GM04503 (cell line): Measurements from ENCODE around the gene HTR1A.
A peak's percentile ranks its signal among the peaks of the same experiment; 100 is the strongest.

Source experiments
- DNase-seq: peaks from one replicate; pipeline ENCODE4 v3.0.0-alpha.2; 2012; ENCODE audit warnings: low read depth

Gene HTR1A

DNA sequence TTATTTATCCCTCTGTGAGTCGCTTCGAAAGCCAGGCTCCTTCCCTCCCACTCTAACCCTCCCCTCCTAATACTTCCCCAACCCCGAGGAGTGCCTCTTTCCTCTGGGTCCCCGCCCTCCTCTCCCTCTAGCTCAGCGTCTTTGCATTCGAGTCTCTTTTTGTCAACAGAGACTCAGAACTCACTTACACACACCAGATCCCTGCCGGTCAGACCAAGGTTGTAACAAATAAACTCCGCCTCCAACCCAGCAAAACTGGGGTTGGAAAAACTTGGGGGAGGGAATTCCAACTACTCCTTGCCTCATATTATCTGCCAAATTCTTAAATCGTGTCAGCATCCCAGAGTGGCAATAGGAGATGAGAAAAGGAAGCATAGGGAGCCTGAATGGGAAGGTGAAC is at the start of gene HTR1A:
HTR1A (minus strand) TSS at position 167 of the 400 bp plus-strand sequence. CDS start 726 bp downstream, outside the sequence.
- DNase-seq = no peak

DNA sequence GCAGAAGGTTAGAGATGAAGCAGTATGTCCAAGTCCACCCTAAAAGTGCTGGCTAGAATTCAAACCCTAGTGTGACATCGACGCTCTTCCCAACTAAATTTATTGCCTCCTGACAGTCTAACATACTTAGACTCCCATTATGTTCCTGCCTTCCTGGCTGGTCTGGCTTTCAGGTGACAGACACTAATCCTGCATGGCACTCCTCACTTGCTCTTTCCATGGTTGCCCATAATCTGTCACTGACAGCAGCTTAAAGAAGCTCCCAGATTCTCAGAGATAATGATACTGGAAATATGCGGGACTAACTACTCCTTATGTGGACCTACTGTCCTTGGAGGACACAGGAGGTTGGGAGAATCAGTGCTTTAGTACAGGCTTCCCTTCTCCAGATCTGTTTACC is 41.7 kb upstream of the HTR1A start:
- no peak for DNase-seq

DNA sequence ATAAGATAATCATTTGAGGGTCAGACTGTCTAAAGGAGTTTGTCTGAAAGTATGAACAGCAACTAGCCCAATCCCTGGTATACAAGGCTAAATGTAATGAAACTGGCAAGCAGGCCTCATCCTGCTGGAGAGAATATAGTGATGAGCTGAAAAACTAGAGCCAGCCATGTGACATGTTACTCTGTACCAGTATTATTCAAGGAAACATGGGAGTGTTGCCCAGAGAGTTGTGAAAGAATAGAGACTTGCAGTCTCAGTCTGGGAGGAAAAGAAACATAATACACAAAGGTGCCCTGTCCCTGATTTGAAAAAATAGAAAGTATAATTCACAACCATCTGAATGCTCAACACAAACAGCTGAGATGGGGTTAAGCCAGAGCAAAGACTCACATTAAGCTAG is 37.9 kb upstream of the HTR1A start:
- no peak for DNase-seq

DNA sequence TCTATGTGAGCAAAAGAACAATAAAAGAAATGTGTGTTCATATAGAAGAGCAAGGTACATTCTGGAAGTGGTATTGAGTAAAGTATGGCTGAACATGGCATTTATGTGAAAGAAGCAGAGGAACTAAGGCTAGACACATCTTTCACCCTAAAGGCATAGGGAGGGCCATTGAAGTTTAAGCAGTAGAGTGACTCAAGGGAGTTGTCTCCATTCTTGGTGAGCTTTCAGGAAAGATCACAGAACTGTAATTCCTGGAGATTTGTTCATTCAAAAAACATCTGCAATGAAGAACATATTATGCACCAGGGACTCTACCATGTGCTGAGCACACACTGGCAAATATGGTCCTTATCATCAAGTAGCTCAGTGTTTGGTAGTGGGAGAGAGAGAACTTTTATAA is 24.8 kb upstream of the HTR1A start:
- no peak for DNase-seq

DNA sequence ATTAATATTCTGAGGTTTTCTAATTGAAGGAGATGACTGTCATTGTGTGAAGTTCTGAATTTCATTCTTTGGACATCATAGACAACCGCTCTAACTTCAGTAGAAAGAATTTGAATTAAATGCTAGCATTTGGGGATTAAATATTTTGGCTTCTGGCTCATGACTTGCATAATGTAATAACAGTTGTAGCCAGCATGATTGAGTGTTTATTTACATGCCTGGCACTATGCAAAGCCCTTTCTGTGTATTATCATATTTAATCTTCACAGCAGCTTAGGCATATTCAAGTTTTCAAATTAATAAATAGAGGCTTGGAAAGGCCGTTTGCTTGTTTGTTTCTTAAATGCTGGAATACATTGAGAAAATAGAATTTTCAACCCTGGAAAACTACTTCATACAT is 19.6 kb upstream of the HTR1A start:
- DNase-seq = no peak

DNA sequence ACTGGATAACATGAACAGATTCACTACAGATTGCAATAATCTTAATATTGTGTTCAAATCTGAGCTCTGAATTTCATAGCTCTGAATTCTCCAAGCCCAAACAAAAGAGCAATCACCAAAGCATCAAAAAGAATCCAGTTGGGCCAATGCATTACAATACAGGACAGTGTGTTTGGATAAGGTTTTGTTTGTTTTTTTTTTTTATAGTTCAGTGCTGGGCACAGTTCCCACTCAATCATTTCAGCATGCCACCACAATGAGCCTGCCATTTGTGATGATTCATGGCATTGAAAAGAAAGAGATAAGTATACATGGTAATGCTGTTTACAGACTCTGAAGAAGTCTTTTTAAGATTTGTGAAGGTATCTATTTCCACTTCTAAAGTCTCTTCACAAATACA is 1.7 kb upstream of the HTR1A start:
- DNase-seq = no peak

DNA sequence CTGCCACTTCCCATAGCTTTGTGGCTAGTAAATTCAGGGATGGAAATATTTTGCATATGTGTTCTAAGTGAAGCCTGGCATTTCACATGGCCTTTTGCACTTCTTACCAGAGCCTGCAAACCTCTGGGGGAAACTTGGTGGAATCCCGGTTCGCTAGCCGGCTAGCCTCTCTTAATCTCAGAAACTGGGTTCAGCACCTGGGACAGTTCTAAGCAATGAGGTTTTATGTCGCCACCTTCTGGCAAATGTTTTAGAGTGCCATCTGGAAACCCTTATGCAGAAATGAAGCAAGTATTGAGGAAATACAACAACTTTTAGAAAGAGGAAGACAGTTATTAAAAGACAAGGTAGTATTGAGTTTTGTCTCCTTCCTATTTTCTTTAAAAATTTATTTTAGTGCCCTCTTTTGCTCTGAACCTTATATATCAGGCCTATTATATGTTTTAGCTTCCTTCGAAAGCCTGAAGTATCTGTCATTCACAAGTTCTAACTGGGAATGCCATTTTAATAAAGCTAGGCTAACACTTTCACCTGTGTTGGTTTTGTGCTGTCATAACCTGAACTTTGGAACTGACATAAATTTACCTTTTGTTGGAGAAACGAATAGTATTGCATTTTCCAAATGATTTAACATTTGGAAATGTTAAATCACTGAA is 963 bp upstream of the HTR1A start:
- DNase-seq = peak; percentile 21

DNA sequence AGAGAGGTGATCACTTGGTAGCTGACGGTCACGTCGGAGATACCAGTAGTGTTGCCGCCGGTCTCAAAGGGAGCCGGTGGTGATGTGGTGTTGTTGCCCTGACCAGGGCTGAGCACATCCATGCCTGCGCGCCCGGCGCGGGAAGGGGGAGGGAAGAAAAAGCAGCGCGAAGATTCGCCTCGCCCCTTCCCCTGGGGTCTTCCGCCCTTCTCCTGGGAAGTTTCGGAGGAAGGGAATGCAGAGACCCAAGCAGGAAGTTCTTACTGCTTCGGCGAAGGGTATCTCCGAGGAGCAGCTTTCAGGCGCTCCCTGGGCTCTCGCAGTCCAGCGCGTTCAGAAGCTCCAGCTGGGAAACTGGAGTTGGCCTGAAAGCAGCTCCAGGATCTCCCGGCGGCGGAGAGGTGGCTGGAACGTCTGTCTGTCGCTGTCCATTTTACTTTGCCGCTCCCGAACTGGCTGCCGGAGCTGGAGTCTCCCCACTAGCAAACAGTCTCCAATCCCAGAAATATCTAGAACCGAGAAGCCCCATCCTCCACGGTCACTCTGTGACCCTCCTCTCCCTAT is 565 bp downstream of the HTR1A start:
- no peak for DNase-seq

DNA sequence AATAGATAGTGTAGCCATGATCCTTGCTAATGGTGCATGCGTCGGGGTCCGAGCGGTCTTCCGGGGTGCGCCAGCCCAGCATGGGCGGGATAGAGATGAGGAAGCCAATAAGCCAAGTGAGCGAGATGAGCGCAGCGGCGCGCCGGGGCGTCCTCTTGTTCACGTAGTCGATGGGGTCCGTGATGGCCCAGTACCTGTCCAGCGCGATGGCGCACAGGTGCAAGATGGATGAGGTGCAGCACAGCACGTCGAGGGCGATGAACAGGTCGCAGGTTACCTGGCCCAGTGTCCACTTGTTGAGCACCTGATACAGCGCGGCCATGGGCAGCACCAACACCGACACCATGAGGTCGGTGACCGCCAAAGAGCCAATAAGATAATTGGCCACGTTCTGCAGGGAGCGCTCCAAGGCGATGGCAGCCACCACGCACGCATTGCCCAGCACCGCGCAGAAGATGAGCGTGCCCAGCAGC is 1.1 kb downstream of the HTR1A start:
- DNase-seq = no peak

DNA sequence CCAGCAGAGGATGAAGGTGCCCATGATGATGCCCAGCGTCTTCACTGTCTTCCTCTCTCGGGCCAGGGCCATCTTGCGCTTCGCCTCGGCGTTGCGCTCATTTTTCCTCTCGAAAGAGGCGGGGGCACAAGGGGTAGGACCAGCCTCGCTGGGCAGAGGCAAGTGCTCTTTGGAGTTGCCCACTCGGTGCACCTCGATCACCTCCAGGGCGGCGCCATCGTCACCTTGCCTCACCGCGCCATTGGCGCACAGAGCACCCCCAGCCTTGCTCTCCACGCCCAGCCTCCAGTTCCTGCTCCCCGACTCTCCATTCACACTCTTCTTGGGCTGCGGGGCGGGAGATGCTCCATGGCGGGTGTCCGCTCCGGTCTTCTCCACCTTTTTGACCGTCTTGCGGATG is 1.6 kb downstream of the HTR1A start:
- DNase-seq = no peak

DNA sequence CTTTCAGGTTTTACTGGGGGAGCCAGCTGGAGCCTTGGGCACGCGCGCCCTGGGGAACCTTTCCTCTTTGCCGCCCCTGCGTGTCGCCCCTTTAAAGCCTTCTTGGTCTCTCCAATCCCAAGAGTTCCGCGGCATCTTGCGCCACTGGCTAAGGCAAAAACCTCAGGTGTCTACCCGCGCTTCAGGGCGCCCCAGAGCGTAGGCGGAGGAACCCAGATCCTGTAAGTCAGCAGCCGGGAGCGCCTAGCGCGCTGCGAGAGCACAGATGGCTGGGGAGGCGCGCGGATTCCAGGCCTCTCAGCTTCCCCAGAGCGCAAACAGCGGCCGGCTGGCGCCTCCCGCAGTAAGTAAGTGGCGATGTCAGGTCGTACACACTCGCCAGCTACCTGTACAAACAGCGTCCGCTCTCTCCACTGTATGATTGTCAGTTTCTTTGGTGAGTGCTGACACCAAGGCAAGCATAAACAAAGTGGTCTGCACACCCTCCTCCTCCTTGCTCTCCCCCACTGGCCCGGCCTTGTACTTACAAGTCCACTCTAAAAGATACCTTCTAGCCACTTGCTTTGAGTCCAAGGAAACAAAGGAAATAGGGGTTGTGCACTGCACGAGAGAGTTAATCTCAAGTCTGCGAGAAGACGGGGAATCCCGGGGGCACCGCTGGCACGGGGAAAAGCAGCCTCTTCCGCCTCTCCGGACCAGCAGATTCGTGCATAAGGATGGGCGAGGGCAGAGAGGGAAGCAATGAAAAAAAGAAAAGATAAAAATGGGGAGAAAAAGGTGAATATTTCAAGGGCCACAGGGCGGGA is 2.9 kb downstream of the HTR1A start:
- DNase-seq = no peak

DNA sequence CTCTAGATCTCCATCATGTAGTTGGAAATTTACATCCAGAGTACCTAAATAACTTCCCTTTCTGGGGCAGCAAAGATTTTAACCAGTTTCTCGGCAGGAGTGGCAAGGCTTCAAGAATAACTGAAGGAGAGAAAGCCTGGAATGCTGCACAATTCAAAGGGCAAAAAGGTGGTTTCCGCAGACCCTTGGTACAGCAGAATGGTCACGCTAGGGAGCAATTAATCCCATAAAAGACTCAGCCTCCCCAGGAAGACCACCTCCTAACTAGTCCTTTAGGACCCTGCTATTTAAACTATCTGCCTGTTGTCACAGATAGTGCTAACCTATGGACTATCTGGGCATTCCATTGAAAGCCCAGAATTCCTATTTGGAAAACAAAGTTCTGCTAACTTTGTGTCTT is 3.6 kb downstream of the HTR1A start:
- DNase-seq = no peak

DNA sequence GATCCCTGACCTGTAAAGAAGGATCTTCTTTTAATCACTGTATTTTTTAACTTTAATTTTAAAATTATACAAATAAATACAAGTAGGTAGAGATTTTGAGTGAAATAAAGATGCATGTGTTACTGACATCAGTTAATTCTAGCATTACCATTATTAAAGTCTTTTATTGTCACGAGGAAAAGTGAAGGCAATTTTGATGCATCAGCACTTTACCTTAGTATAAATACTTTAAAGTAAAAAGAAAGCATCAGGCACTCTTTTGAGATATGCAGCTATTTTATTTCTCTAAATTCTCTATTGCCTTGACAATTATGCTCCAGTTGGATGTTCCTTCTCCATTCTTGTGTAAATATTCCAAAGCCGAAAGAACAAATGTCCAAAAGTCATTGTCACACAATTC is 4.6 kb downstream of the HTR1A start:
- DNase-seq = no peak

DNA sequence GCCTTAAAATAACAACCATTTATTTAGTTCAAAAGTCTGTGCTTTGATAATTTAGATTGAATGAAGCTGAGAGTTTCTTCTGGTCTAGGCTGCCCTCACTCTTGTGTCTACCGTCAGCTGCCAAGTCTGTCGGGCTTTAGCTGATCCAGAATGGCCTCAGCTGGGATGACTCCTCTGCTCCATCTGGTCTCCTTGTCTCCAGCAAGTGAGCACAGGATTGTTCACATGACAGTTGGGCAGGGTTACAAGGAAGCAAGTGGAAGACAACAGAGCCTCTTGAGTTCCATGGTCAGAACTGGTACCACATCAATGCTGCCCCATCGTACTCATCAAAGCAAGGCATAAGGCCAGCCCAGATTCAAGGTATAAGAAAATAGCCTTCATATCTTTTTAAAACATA is 9.0 kb downstream of the HTR1A start:
- no peak for DNase-seq

DNA sequence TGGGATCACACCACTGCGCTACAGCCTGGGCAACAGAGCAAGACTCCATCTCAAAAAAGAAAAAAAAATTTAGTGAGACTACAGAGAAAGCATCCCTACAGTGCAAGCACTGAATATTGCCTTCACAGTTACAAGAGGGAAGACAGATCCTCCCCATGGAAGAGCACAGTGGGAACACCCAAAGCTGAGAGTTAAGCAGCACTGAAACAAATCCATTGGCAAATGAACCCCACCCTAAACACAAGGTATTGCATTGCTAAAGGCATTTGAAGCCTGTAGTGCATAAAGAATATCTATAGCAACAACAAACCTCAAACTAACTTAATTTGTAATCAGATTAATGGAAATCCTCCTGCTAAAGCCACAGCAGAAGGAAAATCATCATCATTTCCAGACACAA is 27.1 kb downstream of the HTR1A start:
- no peak for DNase-seq

DNA sequence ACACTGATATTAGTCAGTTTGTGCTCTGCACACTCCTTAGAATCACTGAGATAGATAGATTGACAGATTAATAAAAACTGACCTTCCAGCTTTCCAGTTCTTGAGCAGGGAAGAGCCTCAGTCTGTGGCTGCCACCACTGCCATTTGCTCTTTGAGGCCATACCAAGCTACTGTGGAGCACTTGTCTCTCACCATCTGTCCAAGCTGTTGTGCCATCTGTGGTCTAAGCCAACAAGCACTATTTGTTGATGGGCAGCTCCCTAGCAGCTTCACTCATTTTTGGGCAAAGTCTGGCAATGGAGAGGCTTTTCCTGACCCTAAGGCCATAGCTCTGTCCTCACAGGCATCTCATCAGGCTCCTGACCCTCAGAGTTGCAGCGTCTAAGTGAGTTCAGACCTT is 30.4 kb downstream of the HTR1A start:
- DNase-seq = no peak

DNA sequence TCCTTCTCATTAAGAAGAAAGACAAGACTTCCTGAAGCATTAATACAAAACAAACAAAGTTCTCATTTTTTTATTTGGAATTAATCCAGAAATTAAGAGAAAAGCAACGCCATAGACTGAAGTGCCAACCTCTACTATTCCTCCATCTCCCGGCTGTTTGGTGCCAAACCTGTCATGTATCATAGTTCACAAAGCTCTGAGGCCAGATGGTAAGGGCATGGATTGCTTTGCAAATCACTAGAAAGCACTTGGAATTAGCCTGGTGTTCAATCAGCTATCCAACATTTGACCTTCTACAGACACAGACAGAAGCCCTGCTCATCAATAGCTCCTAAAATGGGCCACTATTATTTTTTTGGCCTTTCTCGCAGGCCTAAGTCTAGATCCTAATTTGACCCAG is 33.8 kb downstream of the HTR1A start:
- no peak for DNase-seq

DNA sequence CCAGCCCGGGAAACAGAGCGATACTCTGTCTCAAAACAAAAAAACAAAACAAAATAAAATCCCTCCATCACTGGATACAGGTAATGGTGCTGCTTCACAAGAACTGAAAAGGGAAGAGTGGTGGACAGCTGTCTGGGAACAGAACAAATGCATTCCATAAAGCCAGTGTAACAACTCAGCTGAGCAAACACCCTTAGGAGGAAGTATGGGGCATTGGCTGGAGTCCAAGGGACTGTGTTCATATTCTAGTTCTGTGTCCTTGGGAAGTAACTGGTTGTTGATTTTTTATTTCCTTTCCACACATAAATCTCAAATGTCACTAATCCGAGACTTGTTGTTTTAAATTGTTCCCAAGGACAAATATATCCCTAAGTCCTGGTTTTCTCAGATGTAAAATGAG is 38.3 kb downstream of the HTR1A start:
- DNase-seq = no peak

DNA sequence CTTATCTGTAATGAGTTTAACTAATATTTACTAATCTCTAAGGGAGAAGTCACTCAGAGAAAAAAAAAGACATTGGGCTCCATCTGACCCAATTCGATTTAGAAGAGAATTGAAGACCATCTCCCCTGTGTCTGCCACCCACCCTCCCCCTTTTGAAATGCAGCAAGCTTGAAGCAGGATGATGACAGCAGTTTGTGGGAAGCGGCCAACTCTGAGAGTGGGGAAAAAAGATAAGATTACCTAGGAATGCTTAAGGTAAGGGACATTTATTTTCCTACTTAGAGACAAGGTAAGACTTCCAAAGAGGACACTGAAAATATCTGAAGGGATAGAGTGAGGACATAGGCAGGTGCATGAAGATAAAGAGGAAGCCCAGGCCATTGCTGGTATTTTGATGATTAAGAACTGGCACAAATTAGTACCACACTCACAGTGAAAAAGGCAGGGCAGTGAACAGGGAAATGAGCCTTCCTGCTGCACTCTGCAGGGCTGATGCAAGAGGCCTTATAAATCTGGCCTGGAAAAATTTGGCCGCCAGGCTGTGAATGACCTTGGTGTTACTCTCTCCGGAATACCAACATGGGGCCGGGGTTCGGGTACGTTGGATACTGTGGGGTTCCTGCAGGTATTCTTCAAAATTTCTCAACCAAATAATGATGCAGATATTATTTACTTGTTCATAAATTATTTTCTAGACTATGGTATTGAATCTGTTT is 42.3 kb downstream of the HTR1A start:
- no peak for DNase-seq

DNA sequence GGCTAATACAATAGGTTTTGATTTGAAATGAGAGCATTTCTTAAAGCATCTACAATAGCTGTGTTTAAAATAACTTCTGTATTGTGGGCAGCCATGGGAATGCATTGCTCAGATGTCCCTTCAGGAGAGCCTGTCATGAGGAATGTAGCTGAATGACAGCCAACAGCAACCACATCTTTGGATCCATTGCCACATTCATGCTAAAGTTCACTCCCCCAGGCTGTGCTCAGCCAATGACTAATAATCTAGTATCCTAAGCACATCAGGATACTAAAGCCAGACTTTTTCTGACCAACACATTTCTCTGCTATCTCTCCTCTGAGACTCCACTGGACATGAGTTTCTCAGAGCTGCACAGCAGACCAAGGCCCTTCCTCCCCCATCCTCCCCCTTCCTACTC is 45.5 kb downstream of the HTR1A start:
- DNase-seq = peak; percentile 3

DNA sequence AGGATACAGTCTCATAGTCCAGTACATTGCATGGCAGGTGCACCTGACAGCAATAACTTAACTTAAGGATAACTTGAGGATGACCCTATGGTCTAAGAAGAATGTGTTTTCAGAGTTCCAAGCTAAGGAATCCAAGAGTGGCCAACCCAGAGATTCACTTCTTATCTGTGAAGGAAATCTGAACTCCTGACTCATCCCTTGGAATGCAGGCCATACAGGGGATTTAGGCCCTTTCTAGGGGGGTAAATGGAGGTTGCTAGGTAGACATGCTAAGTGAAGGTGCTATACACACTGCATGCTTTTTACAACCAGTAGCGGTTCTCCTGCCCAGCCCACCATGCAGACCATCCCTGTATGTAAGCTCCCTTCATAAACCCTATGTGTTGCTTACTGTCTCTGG is 50.4 kb downstream of the HTR1A start:
- no peak for DNase-seq
